Mesothelial cell of epicardium (in vitro differentiated cells): ENCODE measurements around the gene AZU1. TPM values are rescaled to one million over a fixed set of nuclear protein-coding genes. Genes with fewer than 3 reads are reported as not detected.
"Not testable (repeated sequence)": the region's sequence is repeated elsewhere in the genome, so short reads cannot be mapped to it uniquely, and the experiment has no call there.

Source experiments
- DNase-seq, 2 experiments: peaks; one replicate each; pipeline ENCODE4 v3.0.0; 2021; ENCODE audit warnings: low spot score in 2 of 2; ENCODE audit not compliant: unreplicated experiment in 2 of 2
- H3K27ac Mint-ChIP-seq: 2 replicates; pipeline ENCODE4 v1.8.0; 2021; ENCODE audit warnings: mixed read lengths
- H3K27me3 Mint-ChIP-seq: 2 replicates; pipeline ENCODE4 v1.8.0; 2021; ENCODE audit warnings: low read depth, mixed read lengths
- H3K36me3 Mint-ChIP-seq: 2 replicates; pipeline ENCODE4 v1.8.0; 2021; ENCODE audit warnings: mixed read lengths
- H3K4me1 Mint-ChIP-seq: 2 replicates; pipeline ENCODE4 v1.8.0; 2021; ENCODE audit warnings: mixed read lengths
- H3K4me3 Mint-ChIP-seq: 2 replicates; pipeline ENCODE4 v1.8.0; 2021; ENCODE audit warnings: mild to moderate bottlenecking, moderate library complexity, mixed read lengths
- H3K9me3 Mint-ChIP-seq: 2 replicates; pipeline ENCODE4 v1.8.0; 2021; ENCODE audit warnings: mixed read lengths
- total RNA-seq: library from RNA; stranded (reverse); gene quantifications from 3 replicates; pipeline ENCODE4 v1.2.1, GENCODE V29; 2021
- TF ChIP-seq, protein P1 (sequence below): fragments of 200-600 bp; sonication (generic); IDR thresholded peaks from one replicate; pipeline ENCODE4 v1.5.0; 2021; ENCODE audit warnings: antibody characterized with exemption; ENCODE audit not compliant: unreplicated experiment

Gene AZU1
- total RNA-seq, 1 donor from 2014 or later, result 6.7 TPM

DNA sequence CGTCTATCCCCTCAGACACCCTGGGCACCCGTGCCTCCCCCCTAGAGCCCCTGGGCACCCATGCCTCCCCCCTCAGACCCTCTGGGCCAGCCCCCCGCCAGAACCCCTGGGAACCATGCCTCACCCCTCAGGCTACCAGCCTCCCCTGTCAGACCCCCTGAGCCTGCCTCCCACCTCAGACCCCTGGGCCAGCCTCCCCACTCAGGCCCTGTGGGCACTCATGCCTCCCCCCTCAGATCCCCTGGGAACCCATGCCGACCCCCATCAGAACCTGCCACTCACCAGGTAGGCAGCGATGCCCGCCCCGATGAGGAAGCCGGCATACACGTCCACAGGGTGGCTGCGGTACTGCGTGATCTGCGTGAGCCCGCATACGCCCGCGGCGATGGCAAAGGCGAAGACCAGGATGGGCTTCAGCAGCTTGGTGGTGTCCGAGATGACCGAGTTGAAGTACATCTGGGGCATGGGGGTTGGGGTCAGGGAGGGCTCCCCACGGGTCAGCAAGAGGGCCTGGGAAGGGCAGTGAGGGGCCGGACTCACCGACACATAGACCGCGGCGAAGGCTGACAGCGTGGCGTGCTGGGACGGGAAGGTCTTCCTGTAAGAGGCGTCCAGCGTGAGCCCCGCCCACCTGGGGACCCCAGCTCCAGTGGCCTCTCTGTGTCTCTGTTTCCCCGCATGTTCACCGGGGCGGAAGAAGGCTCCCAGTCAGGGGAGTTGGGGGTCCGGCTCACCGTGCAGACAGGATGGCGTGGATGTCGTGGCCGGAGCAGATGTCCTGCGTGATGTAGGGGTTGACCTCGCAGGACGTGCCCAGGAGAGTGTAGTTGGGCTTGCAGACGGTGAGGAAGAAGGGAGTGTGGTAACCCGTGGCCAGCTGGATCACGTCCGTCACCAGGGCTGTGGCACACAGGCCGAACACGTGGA is 13.2 kb upstream of the AZU1 start:
- DNase-seq, result no peak
- peak overlapping the region; percentile 21 for H3K27ac Mint-ChIP-seq
- no peaks in the 10 kb centered on the region for H3K9me3 Mint-ChIP-seq
- no peaks in the 10 kb centered on the region for H3K4me1 Mint-ChIP-seq
- no peak overlapping the region for H3K4me3 Mint-ChIP-seq
- peaks cover 21% of the 10 kb centered on the region for H3K36me3 Mint-ChIP-seq
- TF ChIP-seq, protein P1, sequence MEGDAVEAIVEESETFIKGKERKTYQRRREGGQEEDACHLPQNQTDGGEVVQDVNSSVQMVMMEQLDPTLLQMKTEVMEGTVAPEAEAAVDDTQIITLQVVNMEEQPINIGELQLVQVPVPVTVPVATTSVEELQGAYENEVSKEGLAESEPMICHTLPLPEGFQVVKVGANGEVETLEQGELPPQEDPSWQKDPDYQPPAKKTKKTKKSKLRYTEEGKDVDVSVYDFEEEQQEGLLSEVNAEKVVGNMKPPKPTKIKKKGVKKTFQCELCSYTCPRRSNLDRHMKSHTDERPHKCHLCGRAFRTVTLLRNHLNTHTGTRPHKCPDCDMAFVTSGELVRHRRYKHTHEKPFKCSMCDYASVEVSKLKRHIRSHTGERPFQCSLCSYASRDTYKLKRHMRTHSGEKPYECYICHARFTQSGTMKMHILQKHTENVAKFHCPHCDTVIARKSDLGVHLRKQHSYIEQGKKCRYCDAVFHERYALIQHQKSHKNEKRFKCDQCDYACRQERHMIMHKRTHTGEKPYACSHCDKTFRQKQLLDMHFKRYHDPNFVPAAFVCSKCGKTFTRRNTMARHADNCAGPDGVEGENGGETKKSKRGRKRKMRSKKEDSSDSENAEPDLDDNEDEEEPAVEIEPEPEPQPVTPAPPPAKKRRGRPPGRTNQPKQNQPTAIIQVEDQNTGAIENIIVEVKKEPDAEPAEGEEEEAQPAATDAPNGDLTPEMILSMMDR, result no peak
- no peaks in the 10 kb centered on the region for H3K27me3 Mint-ChIP-seq

DNA sequence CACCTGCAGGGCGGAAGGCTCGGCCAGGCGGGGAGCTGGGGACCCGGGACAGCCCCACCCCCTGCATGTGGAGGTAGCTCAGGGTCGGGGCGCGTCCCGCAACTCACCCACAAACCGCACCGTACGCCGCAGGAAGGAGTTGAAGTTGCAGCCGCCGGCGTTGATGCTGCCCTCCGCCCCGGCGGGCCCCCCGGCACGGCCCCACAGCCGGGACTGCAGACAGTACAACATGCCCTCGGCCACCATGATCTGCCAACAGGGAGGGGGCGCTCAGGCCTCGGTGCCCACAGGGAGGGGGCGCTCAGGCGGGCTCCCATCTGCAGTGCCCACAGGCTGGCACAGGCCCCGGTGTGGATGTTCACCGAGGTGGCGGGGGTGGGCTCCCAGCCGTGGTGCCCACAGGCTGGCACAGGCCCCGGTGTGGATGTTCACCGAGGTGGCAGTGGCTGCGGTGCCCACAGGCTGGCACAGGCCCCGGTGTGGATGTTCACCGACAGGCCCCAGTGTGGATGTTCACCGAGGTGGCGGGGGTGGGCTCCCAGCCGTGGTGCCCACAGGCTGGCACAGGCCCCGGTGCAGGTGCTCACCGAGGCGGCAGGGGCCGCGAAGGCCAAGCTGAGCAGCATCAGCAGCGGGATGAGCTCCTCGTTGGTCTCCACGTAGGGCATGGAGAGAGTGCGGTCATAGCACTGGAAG is 12.4 kb upstream of the AZU1 start:
- no peaks in the 10 kb centered on the region for H3K27me3 Mint-ChIP-seq
- DNase-seq, result no peak
- no peak overlapping the region for H3K27ac Mint-ChIP-seq
- no peaks in the 10 kb centered on the region for H3K4me1 Mint-ChIP-seq
- H3K36me3 Mint-ChIP-seq, result peaks cover 21% of the 10 kb centered on the region
- no peak overlapping the region for H3K4me3 Mint-ChIP-seq
- TF ChIP-seq, protein P1, result no peak
- H3K9me3 Mint-ChIP-seq, result no peaks in the 10 kb centered on the region

DNA sequence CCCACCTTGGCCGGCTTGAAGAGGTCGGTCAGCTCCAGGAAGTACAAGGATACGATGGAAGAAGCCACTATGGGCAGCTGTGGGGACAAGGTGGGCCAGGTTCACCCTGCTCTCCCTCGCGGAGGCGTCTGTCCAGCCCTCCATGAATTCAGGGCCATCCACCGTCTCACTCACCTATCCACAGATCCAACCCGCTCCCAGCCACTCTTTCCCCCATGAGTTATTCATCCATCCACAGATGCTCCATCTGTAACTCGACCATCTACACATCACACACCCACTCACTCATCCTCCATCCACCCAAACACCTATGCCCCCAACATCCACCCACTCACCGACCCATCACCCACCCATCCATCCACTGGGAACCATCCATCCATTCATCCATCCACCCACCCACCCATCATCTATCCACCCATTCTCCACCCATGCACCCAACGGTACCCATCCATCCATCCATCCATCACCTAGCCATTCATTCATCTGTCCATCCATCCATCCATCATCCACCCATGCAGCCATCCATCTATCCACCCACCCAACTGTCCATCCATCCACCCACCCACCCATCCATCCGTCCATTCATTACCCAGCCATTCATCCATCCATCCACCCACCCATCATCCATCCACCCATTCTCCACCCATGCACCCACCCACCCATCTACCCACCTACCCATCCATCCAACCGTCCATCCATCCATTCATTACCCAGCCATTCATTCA is 11.7 kb upstream of the AZU1 start:
- H3K27me3 Mint-ChIP-seq, result no peaks in the 10 kb centered on the region
- DNase-seq, result no peak
- TF ChIP-seq, protein P1, result no peak
- H3K4me3 Mint-ChIP-seq, result no peak overlapping the region
- no peak overlapping the region for H3K27ac Mint-ChIP-seq
- no peaks in the 10 kb centered on the region for H3K4me1 Mint-ChIP-seq
- H3K9me3 Mint-ChIP-seq, result no peaks in the 10 kb centered on the region
- H3K36me3 Mint-ChIP-seq, result peaks cover 19% of the 10 kb centered on the region

- TF ChIP-seq, protein P1, result no peak
- H3K27ac Mint-ChIP-seq, result no peak overlapping the region
- no peak overlapping the region for H3K4me3 Mint-ChIP-seq
- H3K9me3 Mint-ChIP-seq, result no peaks in the 10 kb centered on the region
- H3K36me3 Mint-ChIP-seq, result peaks cover 19% of the 10 kb centered on the region
- no peaks in the 10 kb centered on the region for H3K4me1 Mint-ChIP-seq
- no peak for DNase-seq
- no peaks in the 10 kb centered on the region for H3K27me3 Mint-ChIP-seq
These were observed 11.2 kb upstream of the AZU1 start for GRCh38 chr19:816500-816857.

DNA sequence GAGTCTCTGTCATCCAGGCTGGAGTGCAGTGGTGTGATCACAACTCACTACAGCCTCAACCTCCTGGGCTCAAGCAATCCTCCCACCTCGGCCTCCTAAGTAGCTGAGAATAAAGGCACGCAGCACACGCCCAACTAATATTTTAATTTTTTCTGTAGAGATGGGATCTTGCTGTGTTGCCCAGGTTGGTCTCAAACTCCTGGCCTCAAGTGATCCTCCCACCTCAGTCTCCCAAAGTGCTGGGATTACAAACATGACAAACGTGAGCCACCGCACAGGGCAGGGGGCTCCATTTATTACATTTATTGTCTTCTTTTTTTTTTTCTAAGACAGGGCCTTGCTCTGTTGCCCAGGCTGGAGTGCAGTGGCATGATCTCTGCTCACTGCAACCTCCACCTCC is 7.4 kb upstream of the AZU1 start:
- H3K27ac Mint-ChIP-seq, H3K27me3 Mint-ChIP-seq, H3K9me3 Mint-ChIP-seq, DNase-seq, H3K4me1 Mint-ChIP-seq: not testable (repeated sequence)
- peak overlapping the region; percentile 70 for H3K4me3 Mint-ChIP-seq
- peaks cover 11% of the 10 kb centered on the region for H3K36me3 Mint-ChIP-seq
